Caco-2 (cell line): ENCODE measurements around the gene C7. TPM values are rescaled to one million over a fixed set of nuclear protein-coding genes. Genes with fewer than 3 reads are reported as not detected.
"Not testable (repeated sequence)": the region's sequence is repeated elsewhere in the genome, so short reads cannot be mapped to it uniquely, and the experiment has no call there.

Experiments
- BruUV-seq: library from RNA; stranded (reverse); fragments of 400-500 nt; replicated peaks from 2 replicates; lab custom pipeline; 2021; lab: Mats Ljungman, UMichigan
- CTCF ChIA-PET: fragments of 300-600 bp; sonication (Branson Sonifier 250); formaldehyde crosslinking; loops from one replicate; lab custom pipeline; 2022; ENCODE audit warnings: antibody characterized with exemption; lab: Charles Lee
- POLR2A ChIA-PET: fragments of 300-600 bp; sonication (Branson Sonifier 250); formaldehyde crosslinking; loops from one replicate; lab custom pipeline; 2022; ENCODE audit warnings: antibody characterized with exemption; lab: Charles Lee
- DNase-seq, 2 experiments: peaks; one replicate each; pipeline versions ENCODE4 v3.0.0 to v3.0.0-alpha.2; 2020 to 2022
- H3K27me3 ChIP-seq: replicated peaks from 2 replicates; pipeline ENCODE4 v1.6.0; 2011; ENCODE audit warnings: low read length; ENCODE audit not compliant: control insufficient read depth, insufficient read depth
- H3K36me3 ChIP-seq: 2 replicates; pipeline ENCODE4 v1.5.1; 2011; ENCODE audit warnings: low read length; ENCODE audit not compliant: control insufficient read depth, insufficient read depth
- H3K4me1 ChIP-seq: fragments of 250-450 bp; sonication (Bioruptor Pico); 2 replicates; pipeline ENCODE4 v1.5.1; 2020; ENCODE audit warnings: mild to moderate bottlenecking
- H3K4me3 ChIP-seq: 2 replicates; pipeline ENCODE4 v1.5.1; 2011; ENCODE audit warnings: low read depth, mild to moderate bottlenecking, control low read depth, low read length
- H3K9me3 ChIP-seq: fragments of 250-450 bp; sonication (Bioruptor Pico); 2 replicates; pipeline ENCODE4 v1.5.1; 2020; ENCODE audit warnings: mild to moderate bottlenecking, moderate library complexity
- H3K27ac Mint-ChIP-seq: one replicate; pipeline ENCODE4 v1.8.0; 2022; ENCODE audit warnings: mixed read lengths; ENCODE audit not compliant: unreplicated experiment
- H3K27me3 Mint-ChIP-seq: one replicate; pipeline ENCODE4 v1.8.0; 2022; ENCODE audit warnings: mixed read lengths; ENCODE audit not compliant: insufficient read depth, unreplicated experiment
- H3K36me3 Mint-ChIP-seq: one replicate; pipeline ENCODE4 v1.8.0; 2022; ENCODE audit warnings: mild to moderate bottlenecking, mixed read lengths; ENCODE audit not compliant: insufficient read depth, unreplicated experiment
- H3K4me1 Mint-ChIP-seq: one replicate; pipeline ENCODE4 v1.8.0; 2022; ENCODE audit warnings: low read depth, mixed read lengths; ENCODE audit not compliant: unreplicated experiment
- H3K4me3 Mint-ChIP-seq: one replicate; pipeline ENCODE4 v1.8.0; 2022; ENCODE audit warnings: mild to moderate bottlenecking, moderate library complexity, mixed read lengths; ENCODE audit not compliant: unreplicated experiment
- H3K9me3 Mint-ChIP-seq: one replicate; pipeline ENCODE4 v1.8.0; 2022; ENCODE audit warnings: mixed read lengths; ENCODE audit not compliant: unreplicated experiment
- CTCF ChIP-seq, 2 experiments: fragments of 200-600 bp in 1 of 2; IDR thresholded peaks; 1 replicate in 1 of 2; 2 replicates in 1 of 2; pipeline versions ENCODE4 v1.5.1 to v1.8.0; 2011 to 2022; ENCODE audit warnings: antibody characterized with exemption in 1 of 2, control low read depth in 1 of 2, inconsistent platforms in 1 of 2, low read depth in 1 of 2, low read length in 1 of 2, mild to moderate bottlenecking in 1 of 2, moderate library complexity in 1 of 2; ENCODE audit not compliant: insufficient read depth in 1 of 2, severe bottlenecking in 1 of 2, unreplicated experiment in 1 of 2
- intact Hi-C: fragments of 100-400 bp; cut with micrococcal nuclease; formaldehyde crosslinking; loops from one replicate; pipeline ENCODE4 v1.10.0; 2022; ENCODE audit not compliant: unreplicated experiment
- total RNA-seq: library from RNA; stranded (reverse); gene quantifications from 2 replicates; pipeline ENCODE4 v1.2.3, GENCODE V29; 2022

C7 gene
- total RNA-seq, 1 experiment from 2014 or later: not detected

- ChIA-PET POLR2A (no interaction called here), CTCF (no interaction called here)
- H3K27me3 ChIP-seq: no peaks in the 10 kb centered on the region
- H3K27ac Mint-ChIP-seq: no peak overlapping the region
- no TSS peak for BruUV-seq
- H3K4me1 ChIP-seq: no peaks in the 10 kb centered on the region
- intact Hi-C loops: loop anchor here (1.0 to 10.0 kb wide), 5 partner anchors 44 to 1165 kb away; partner anchors contain the start of genes PRKAA1, RPL37 and TTC33
- no peak for DNase-seq
- H3K4me1 Mint-ChIP-seq: no peaks in the 10 kb centered on the region
- H3K4me3 ChIP-seq: no peak overlapping the region
- TF ChIP-seq CTCF (IDR thresholded peaks at IDR 0.05; ENCODE audit: insufficient read depth in 1 of 2, low read depth in 1 of 2, low read length in 1 of 2, severe bottlenecking in 1 of 2, unreplicated experiment in 1 of 2): no peak
- H3K4me3 Mint-ChIP-seq: no peak overlapping the region
- no peaks in the 10 kb centered on the region for H3K36me3 ChIP-seq
- H3K9me3 ChIP-seq: peaks cover 14% of the 10 kb centered on the region
- peaks cover 6% of the 10 kb centered on the region for H3K36me3 Mint-ChIP-seq
- no peaks in the 10 kb centered on the region for H3K27me3 Mint-ChIP-seq
- peaks cover 26% of the 10 kb centered on the region for H3K9me3 Mint-ChIP-seq
Measured at GRCh38 chr5:40879163-40879942, 29.9 kb upstream of the C7 start.

- Mint-ChIP-seq H3K27ac (no peak overlapping the region), H3K9me3 (peaks cover 18% of the 10 kb centered on the region), H3K27me3 (no peaks in the 10 kb centered on the region), H3K36me3 (peaks cover 6% of the 10 kb centered on the region), H3K4me3 (no peak overlapping the region), H3K4me1 (no peaks in the 10 kb centered on the region)
- no peaks in the 10 kb centered on the region for H3K36me3 ChIP-seq
- no peaks in the 10 kb centered on the region for H3K4me1 ChIP-seq
- POLR2A ChIA-PET: no interaction called here
- H3K27me3 ChIP-seq: no peaks in the 10 kb centered on the region
- TF ChIP-seq CTCF (IDR thresholded peaks at IDR 0.05; ENCODE audit: insufficient read depth in 1 of 2, low read depth in 1 of 2, low read length in 1 of 2, severe bottlenecking in 1 of 2, unreplicated experiment in 1 of 2): no peak
- no peak overlapping the region for H3K4me3 ChIP-seq
- DNase-seq: no peak
- BruUV-seq: no TSS peak
- CTCF ChIA-PET: no interaction called here
- intact Hi-C loops: no loop called here
- peaks cover 10% of the 10 kb centered on the region for H3K9me3 ChIP-seq
Measured at GRCh38 chr5:40882291-40882690, 27.0 kb upstream of the C7 start.

- H3K4me3 Mint-ChIP-seq, H3K36me3 Mint-ChIP-seq, H3K27ac Mint-ChIP-seq, intact Hi-C loops, H3K9me3 ChIP-seq, H3K9me3 Mint-ChIP-seq, H3K4me1 Mint-ChIP-seq, POLR2A ChIA-PET, H3K4me1 ChIP-seq, H3K27me3 ChIP-seq, CTCF ChIA-PET, H3K4me3 ChIP-seq, H3K36me3 ChIP-seq, H3K27me3 Mint-ChIP-seq, DNase-seq, BruUV-seq: not testable (repeated sequence)
Measured at GRCh38 chr5:40883051-40883450, 26.2 kb upstream of the C7 start.

GRCh38 chr5:40895440-40896425 is 13.6 kb upstream of the C7 start:
- BruUV-seq, H3K9me3 ChIP-seq, H3K4me1 Mint-ChIP-seq, H3K36me3 ChIP-seq, H3K27ac Mint-ChIP-seq, H3K4me3 ChIP-seq, H3K27me3 ChIP-seq, H3K9me3 Mint-ChIP-seq, intact Hi-C loops, H3K36me3 Mint-ChIP-seq, H3K4me1 ChIP-seq, POLR2A ChIA-PET, H3K27me3 Mint-ChIP-seq: not testable (repeated sequence)
- DNase-seq: peak; percentile 16 to 50
- peak overlapping the region; percentile 60 for H3K4me3 Mint-ChIP-seq
- CTCF ChIA-PET: interaction anchor here (0.7 kb wide), 1 partner anchor 199 kb away, joined by 5 read pairs; no protein-coding TSS in a partner anchor
